ENCODE data around the gene MGST1.

DNA sequence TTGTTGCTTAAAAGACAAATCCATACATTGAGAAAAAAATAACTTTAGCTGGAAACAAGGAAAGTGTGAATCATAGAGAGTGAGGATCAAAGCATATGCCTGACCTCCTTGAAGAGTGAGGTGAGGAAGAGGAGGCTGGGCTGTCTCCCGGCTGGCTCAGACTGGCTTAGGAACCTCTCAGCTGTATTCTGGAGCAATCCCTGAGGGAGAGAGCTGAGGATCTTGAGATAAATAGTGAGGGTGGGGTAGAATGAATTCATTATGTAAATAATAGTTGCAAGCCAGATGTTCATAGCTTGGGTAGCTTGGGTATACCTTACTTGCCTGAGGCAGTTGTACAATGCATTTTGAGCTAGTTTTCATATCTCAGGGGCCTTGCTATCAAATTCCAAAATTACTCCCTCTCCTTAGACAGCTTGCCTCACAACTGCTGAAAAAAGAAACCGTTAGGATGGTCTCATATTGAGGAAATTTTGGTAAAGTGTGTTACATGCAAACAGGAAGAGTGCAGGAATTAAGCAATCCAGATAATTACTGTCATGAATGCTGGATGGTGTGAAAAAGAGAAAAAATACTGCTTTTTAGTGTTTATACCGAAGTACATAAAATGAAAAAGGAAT, 39.5 kb upstream of the MGST1 start:
- TF ChIP-seq EZH2 (IDR thresholded peaks at IDR 0.05), result no peak
- no peak for TF ChIP-seq CTCF (IDR thresholded peaks at IDR 0.05)
